ENCODE measurements around the gene CACNA1C. TPM values are rescaled to one million over a fixed set of nuclear protein-coding genes. Genes with fewer than 3 reads are reported as not detected.

CACNA1C gene
- total RNA-seq, 2 donors from 2014 or later, result 0.84 to 10.2 TPM

DNA sequence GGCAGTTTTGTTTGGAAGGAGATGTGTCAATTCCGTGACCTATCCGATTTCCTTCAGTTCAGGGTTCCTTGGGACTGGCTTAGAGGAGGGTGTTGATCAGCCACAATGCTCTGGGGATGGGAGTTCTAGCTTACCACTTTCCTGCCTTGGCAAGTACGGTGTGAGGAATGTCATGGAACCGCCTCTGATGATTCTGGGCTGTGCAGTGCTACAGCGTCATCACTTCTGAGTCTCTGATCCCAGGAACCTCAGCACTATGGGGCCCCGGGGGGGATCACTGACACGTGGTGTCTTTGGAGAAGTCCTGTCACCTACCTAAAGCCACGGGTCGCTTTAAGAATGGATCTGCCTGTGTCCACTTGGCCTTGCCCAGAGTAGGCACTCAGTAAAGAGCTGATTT lies 470.5 kb downstream of the CACNA1C start:
- H3K27ac ChIP-seq, result no peak overlapping the region
- DNase-seq, result no peak
- intact Hi-C loops (cut with DNase I), result no loop called here
- H3K9ac ChIP-seq (ENCODE audit: low read depth in 2 of 2, low read length in 2 of 2), result no peak overlapping the region
- H3K27me3 ChIP-seq, result no peaks in the 10 kb centered on the region
- no peaks in the 10 kb centered on the region for H3K9me3 ChIP-seq
- H3K36me3 ChIP-seq, result no peaks in the 10 kb centered on the region
- no peak for TF ChIP-seq CTCF (IDR thresholded peaks at IDR 0.05)
- H3K4me3 ChIP-seq, result no peak overlapping the region
- no peaks in the 10 kb centered on the region for H3K4me1 ChIP-seq

- intact Hi-C loops (cut with DNase I), result no loop called here
- no peak for DNase-seq
These were observed 471.1 kb downstream of the CACNA1C start for GRCh38 chr12:2523844-2524243.

GRCh38 chr12:2526371-2526770 lies 473.6 kb downstream of the CACNA1C start:
- Histone ChIP-seq H3K4me1 (no peaks in the 10 kb centered on the region), H3K9ac (ENCODE audit: low read depth in 2 of 2, low read length in 2 of 2) (no peak overlapping the region), H3K4me3 (no peak overlapping the region), H3K27me3 (no peaks in the 10 kb centered on the region), H3K36me3 (no peaks in the 10 kb centered on the region), H3K9me3 (no peaks in the 10 kb centered on the region), H3K27ac (no peak overlapping the region)
- intact Hi-C loops (cut with DNase I), result no loop called here
- no peak for TF ChIP-seq CTCF (IDR thresholded peaks at IDR 0.05)
- DNase-seq, result peak; percentile 26

More at GRCh38 chr12:2523844-2524243, 471.1 kb downstream of the CACNA1C start:
- Histone ChIP-seq H3K9ac (ENCODE audit: low read depth in 2 of 2, low read length in 2 of 2) (no peak overlapping the region), H3K27me3 (no peaks in the 10 kb centered on the region), H3K27ac (no peak overlapping the region), H3K4me1 (no peaks in the 10 kb centered on the region), H3K9me3 (no peaks in the 10 kb centered on the region), H3K36me3 (no peaks in the 10 kb centered on the region), H3K4me3 (no peak overlapping the region)
- no peak for TF ChIP-seq CTCF (IDR thresholded peaks at IDR 0.05)

GRCh38 chr12:2528001-2528400 lies 475.2 kb downstream of the CACNA1C start:
- TF ChIP-seq CTCF (IDR thresholded peaks at IDR 0.05), result no peak
- Histone ChIP-seq H3K36me3 (no peaks in the 10 kb centered on the region), H3K27ac (no peak overlapping the region), H3K9me3 (no peaks in the 10 kb centered on the region), H3K4me3 (no peak overlapping the region), H3K4me1 (no peaks in the 10 kb centered on the region), H3K9ac (ENCODE audit: low read depth in 2 of 2, low read length in 2 of 2) (no peak overlapping the region), H3K27me3 (no peaks in the 10 kb centered on the region)
- intact Hi-C loops (cut with DNase I), result no loop called here
- no peak for DNase-seq

GRCh38 chr12:2529807-2530206 lies 477.0 kb downstream of the CACNA1C start:
- intact Hi-C loops (cut with DNase I), result no loop called here
- H3K4me1 ChIP-seq, result no peaks in the 10 kb centered on the region
- H3K36me3 ChIP-seq, result no peaks in the 10 kb centered on the region
- no peak for DNase-seq
- TF ChIP-seq CTCF (IDR thresholded peaks at IDR 0.05), result no peak
- no peak overlapping the region for H3K4me3 ChIP-seq
- no peak overlapping the region for H3K27ac ChIP-seq
- no peaks in the 10 kb centered on the region for H3K27me3 ChIP-seq
- H3K9ac ChIP-seq (ENCODE audit: low read depth in 2 of 2, low read length in 2 of 2), result no peak overlapping the region
- no peaks in the 10 kb centered on the region for H3K9me3 ChIP-seq

DNA sequence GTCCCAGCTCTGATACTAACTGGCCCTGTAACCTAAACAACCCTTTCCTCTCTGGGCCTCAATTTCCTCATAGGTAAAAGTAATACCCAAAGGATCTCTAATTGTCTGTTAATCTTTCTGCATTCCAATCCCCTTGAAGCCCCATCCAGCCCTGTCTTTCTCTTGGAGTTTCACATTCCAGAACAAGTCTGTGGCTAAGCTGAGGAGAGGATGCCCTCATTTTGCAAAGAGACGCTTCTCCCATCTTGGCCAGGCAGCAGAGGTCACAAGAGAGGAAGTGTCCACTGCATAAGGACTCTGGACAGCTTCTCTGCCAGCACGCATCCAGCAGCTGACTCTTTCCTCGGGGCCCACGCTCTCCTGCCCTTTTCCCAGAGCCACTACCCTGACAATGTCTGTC lies 478.6 kb downstream of the CACNA1C start:
- H3K9ac ChIP-seq (ENCODE audit: low read depth in 2 of 2, low read length in 2 of 2), result no peak overlapping the region
- H3K27me3 ChIP-seq, result no peaks in the 10 kb centered on the region
- H3K9me3 ChIP-seq, result no peaks in the 10 kb centered on the region
- DNase-seq, result no peak
- H3K36me3 ChIP-seq, result no peaks in the 10 kb centered on the region
- H3K4me3 ChIP-seq, result no peak overlapping the region
- intact Hi-C loops (cut with DNase I), result no loop called here
- H3K4me1 ChIP-seq, result no peaks in the 10 kb centered on the region
- no peak for TF ChIP-seq CTCF (IDR thresholded peaks at IDR 0.05)
- H3K27ac ChIP-seq, result no peak overlapping the region
